HepG2 (cell line): ENCODE measurements around the gene CPLX3. TPM values are rescaled to one million over a fixed set of nuclear protein-coding genes. Genes with fewer than 3 reads are reported as not detected.
A peak's percentile ranks its signal among the peaks of the same experiment; 100 is the strongest.

Experiments
- AFF4 ChIP-seq: sonication (generic); formaldehyde crosslinking; IDR thresholded peaks from 2 replicates; pipeline ENCODE4 v1.4.0; 2020; ENCODE audit warnings: missing genetic modification reagents
- DR1 ChIP-seq: sonication (generic); formaldehyde crosslinking; IDR thresholded peaks from 2 replicates; pipeline ENCODE4 v1.8.0; 2021; ENCODE audit warnings: mild to moderate bottlenecking, missing genetic modification reagents, inconsistent platforms
- ELF4 ChIP-seq: sonication (generic); formaldehyde crosslinking; IDR thresholded peaks from 2 replicates; pipeline ENCODE4 v1.5.0; 2020; ENCODE audit warnings: missing genetic modification reagents, mild to moderate bottlenecking, moderate library complexity, borderline replicate concordance
- GABPA ChIP-seq, 2 experiments: IDR thresholded peaks; 2 replicates each; pipeline ENCODE4 v1.6.1; 2011 to 2016; ENCODE audit warnings: low read depth in 2 of 2, low read length in 1 of 2, missing biosample characterization in 1 of 2, missing genetic modification characterization in 1 of 2
- IKZF1 ChIP-seq: fragments of 450-650 bp; IDR thresholded peaks from 2 replicates; pipeline ENCODE4 v1.7.1; 2016
- KLF13 ChIP-seq: sonication (generic); formaldehyde crosslinking; IDR thresholded peaks from 2 replicates; pipeline ENCODE4 v1.4.0; 2020; ENCODE audit warnings: mild to moderate bottlenecking, missing genetic modification reagents
- KMT2A ChIP-seq: sonication (generic); formaldehyde crosslinking; IDR thresholded peaks from 2 replicates; pipeline ENCODE4 v1.4.0; 2020; ENCODE audit warnings: missing genetic modification reagents
- MYNN ChIP-seq: sonication (generic); formaldehyde crosslinking; IDR thresholded peaks from 2 replicates; pipeline ENCODE4 v1.4.0; 2020; ENCODE audit warnings: mild to moderate bottlenecking, low read depth, missing genetic modification reagents
- NFRKB ChIP-seq: fragments of 450-650 bp; IDR thresholded peaks from 2 replicates; pipeline ENCODE4 v1.6.1; 2017
- SRSF1 ChIP-seq: fragments of 200-400 bp; formaldehyde crosslinking; optimal IDR thresholded peaks from 2 replicates; pipeline ENCODE3; 2017; ENCODE audit warnings: mild to moderate bottlenecking, low read depth, low read length, moderate library complexity
- USF2 ChIP-seq, 2 experiments: sonication (generic) in 1 of 2; formaldehyde crosslinking in 1 of 2; IDR thresholded peaks; 2 replicates each; pipeline versions ENCODE4 v1.5.1 to v1.6.1; 2011 to 2020; ENCODE audit warnings: borderline replicate concordance in 1 of 2, low read depth in 1 of 2, low read length in 1 of 2, mild to moderate bottlenecking in 1 of 2, missing genetic modification reagents in 1 of 2, moderate library complexity in 1 of 2
- ZNF496 ChIP-seq: sonication (generic); formaldehyde crosslinking; IDR thresholded peaks from 2 replicates; pipeline ENCODE4 v1.8.1; 2023; ENCODE audit warnings: mild to moderate bottlenecking, moderate library complexity, missing genetic modification reagents; ENCODE audit not compliant: insufficient replicate concordance
- polyA plus RNA-seq, 8 experiments: library from polyadenylated mRNA; depleted of rRNA in 3 of 8; stranded (reverse) in 7 of 8; unstranded in 1 of 8; fragments of >200 nt; fragmentation: Illumina TruSeq in 4 of 8; extraction: Trizol in 4 of 8; gene quantifications; 2 replicates each; pipeline versions ENCODE4 v1.2.1 to v1.2.3, GENCODE V29; 2011 to 2016; ENCODE audit warnings: low read depth in 4 of 8, missing spikeins in 1 of 8, mixed read lengths in 1 of 8; ENCODE audit not compliant: insufficient read depth in 1 of 8
- total RNA-seq, 5 experiments: library from RNA; depleted of rRNA; stranded (reverse); fragments of >200 nt; fragmentation: Illumina TruSeq; extraction: Trizol; gene quantifications; 2 replicates each; pipeline ENCODE4 v1.2.3, GENCODE V29; 2016; ENCODE audit warnings: low read depth in 1 of 5
- TF ChIP-seq, protein P1 (sequence below): sonication (generic); formaldehyde crosslinking; IDR thresholded peaks from 2 replicates; pipeline ENCODE4 v1.4.0; 2020; ENCODE audit warnings: missing genetic modification reagents
- TF ChIP-seq, protein P2 (sequence below): IDR thresholded peaks from 2 replicates; pipeline ENCODE4 v1.6.1; 2016; ENCODE audit warnings: low read depth, borderline replicate concordance
- TF ChIP-seq, protein P3 (sequence below): sonication (generic); formaldehyde crosslinking; IDR thresholded peaks from 2 replicates; pipeline ENCODE4 v1.8.1; 2023; ENCODE audit warnings: mild to moderate bottlenecking, moderate library complexity, missing genetic modification reagents

CPLX3 gene
- total and polyA plus RNA-seq, 2 of the 13 experiments (the other 11 are each of a cell fraction or from before 2014, with no cell fraction given) = not detected

- TF ChIP-seq ELF4 (CRISPR knock-in tag) (peak; percentile 66; the same call in 1 of the 2 replicates), IKZF1 (no peak), MYNN (peak; percentile 77; the same call in 1 of the 2 replicates), NFRKB (no peak), USF2 (IDR thresholded peaks at IDR 0.05; ENCODE audit: low read depth, low read length) (no peak), USF2 (CRISPR knock-in tag; IDR thresholded peaks at IDR 0.05; ENCODE audit: borderline replicate concordance) (no peak), ZNF496 (CRISPR knock-in tag) (no peak), AFF4 (CRISPR knock-in tag) (no peak), SRSF1 (no peak), DR1 (CRISPR knock-in tag) (peak; percentile 28; the same call in 1 of the 2 replicates), GABPA (IDR thresholded peaks at IDR 0.05; ENCODE audit: low read depth, low read length) (peak; percentile 53), GABPA (CRISPR knock-in tag; IDR thresholded peaks at IDR 0.05; ENCODE audit: low read depth) (peak; percentile 77), KMT2A (CRISPR knock-in tag) (peak; percentile 66; the same call in 1 of the 2 replicates), KLF13 (no peak)
- TF ChIP-seq, protein P1, sequence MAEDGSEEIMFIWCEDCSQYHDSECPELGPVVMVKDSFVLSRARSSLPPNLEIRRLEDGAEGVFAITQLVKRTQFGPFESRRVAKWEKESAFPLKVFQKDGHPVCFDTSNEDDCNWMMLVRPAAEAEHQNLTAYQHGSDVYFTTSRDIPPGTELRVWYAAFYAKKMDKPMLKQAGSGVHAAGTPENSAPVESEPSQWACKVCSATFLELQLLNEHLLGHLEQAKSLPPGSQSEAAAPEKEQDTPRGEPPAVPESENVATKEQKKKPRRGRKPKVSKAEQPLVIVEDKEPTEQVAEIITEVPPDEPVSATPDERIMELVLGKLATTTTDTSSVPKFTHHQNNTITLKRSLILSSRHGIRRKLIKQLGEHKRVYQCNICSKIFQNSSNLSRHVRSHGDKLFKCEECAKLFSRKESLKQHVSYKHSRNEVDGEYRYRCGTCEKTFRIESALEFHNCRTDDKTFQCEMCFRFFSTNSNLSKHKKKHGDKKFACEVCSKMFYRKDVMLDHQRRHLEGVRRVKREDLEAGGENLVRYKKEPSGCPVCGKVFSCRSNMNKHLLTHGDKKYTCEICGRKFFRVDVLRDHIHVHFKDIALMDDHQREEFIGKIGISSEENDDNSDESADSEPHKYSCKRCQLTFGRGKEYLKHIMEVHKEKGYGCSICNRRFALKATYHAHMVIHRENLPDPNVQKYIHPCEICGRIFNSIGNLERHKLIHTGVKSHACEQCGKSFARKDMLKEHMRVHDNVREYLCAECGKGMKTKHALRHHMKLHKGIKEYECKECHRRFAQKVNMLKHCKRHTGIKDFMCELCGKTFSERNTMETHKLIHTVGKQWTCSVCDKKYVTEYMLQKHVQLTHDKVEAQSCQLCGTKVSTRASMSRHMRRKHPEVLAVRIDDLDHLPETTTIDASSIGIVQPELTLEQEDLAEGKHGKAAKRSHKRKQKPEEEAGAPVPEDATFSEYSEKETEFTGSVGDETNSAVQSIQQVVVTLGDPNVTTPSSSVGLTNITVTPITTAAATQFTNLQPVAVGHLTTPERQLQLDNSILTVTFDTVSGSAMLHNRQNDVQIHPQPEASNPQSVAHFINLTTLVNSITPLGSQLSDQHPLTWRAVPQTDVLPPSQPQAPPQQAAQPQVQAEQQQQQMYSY (CRISPR knock-in tag) = no peak
- TF ChIP-seq, protein P2, sequence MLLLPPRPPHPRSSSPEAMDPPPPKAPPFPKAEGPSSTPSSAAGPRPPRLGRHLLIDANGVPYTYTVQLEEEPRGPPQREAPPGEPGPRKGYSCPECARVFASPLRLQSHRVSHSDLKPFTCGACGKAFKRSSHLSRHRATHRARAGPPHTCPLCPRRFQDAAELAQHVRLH = peak; percentile 31; the same call in 1 of the 2 replicates
- TF ChIP-seq, protein P3, sequence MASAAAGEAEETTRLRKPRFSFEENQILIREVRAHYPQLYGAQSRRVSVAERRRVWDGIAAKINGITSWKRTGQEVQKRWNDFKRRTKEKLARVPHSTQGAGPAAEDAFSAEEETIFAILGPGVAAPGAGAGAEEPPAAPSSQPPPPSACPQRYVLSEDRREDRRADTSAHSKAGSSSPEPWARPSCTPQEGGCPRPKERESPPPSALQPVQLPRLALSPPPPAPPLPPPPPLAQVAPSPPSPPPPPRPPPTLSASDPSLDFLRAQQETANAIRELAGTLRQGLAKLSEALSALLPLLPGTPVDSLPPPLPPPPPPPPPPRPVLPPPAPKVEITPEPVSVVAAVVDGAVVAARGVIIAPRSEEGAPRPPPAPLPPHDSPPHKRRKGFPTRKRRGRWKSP (CRISPR knock-in tag) = 0 out of 2 replicates have a peak, but pooled peaks have one; percentile 49
These were observed 46.8 kb downstream of the CPLX3 start, which contains the start of gene SCAMP2 (continued) for GRCh38 chr15:74873036-74873755.
